Hepatocyte (in vitro differentiated cells): ENCODE measurements around the gene PRPF31. TPM values are rescaled to one million over a fixed set of nuclear protein-coding genes. Genes with fewer than 3 reads are reported as not detected.

Experiments
- DNase-seq: peaks from one replicate; pipeline ENCODE4 v3.0.0-alpha.2; 2016; ENCODE audit warnings: low spot score
- H2AFZ ChIP-seq: fragments of 200-600 bp; sonication (generic); 2 replicates; pipeline ENCODE4 v1.6.0; 2016; ENCODE audit warnings: antibody characterized with exemption, mild to moderate bottlenecking
- H3K27ac ChIP-seq: fragments of 200-600 bp; sonication (generic); 2 replicates; pipeline ENCODE4 v1.5.1; 2016; ENCODE audit warnings: mild to moderate bottlenecking
- H3K27me3 ChIP-seq: fragments of 200-600 bp; sonication (generic); 2 replicates; pipeline ENCODE4 v1.6.1; 2016
- H3K36me3 ChIP-seq: fragments of 200-600 bp; sonication (generic); replicated peaks from 2 replicates; pipeline ENCODE4 v1.5.1; 2016; ENCODE audit warnings: low read depth; ENCODE audit not compliant: insufficient read depth
- H3K4me1 ChIP-seq: fragments of 200-600 bp; sonication (generic); 2 replicates; pipeline ENCODE4 v1.5.1; 2016; ENCODE audit warnings: mild to moderate bottlenecking, moderate library complexity; ENCODE audit not compliant: insufficient read depth
- H3K4me2 ChIP-seq: fragments of 200-600 bp; sonication (generic); 2 replicates; pipeline ENCODE4 v1.6.0; 2016
- H3K4me3 ChIP-seq: fragments of 200-600 bp; sonication (generic); 2 replicates; pipeline ENCODE4 v1.5.1; 2016; ENCODE audit warnings: mild to moderate bottlenecking
- H3K79me2 ChIP-seq: fragments of 200-600 bp; sonication (generic); 2 replicates; pipeline ENCODE4 v1.6.0; 2017; ENCODE audit warnings: mild to moderate bottlenecking
- H3K9me2 ChIP-seq: fragments of 200-600 bp; sonication (generic); replicated peaks from 2 replicates; pipeline ENCODE4 v1.6.0; 2017; ENCODE audit warnings: mild to moderate bottlenecking; ENCODE audit not compliant: insufficient read depth
- H3K9me3 ChIP-seq: fragments of 200-600 bp; sonication (generic); 2 replicates; pipeline ENCODE4 v1.5.1; 2016; ENCODE audit warnings: low read depth, mild to moderate bottlenecking
- H4K20me1 ChIP-seq: fragments of 200-600 bp; sonication (generic); 2 replicates; pipeline ENCODE4 v1.6.0; 2016; ENCODE audit warnings: mild to moderate bottlenecking; ENCODE audit not compliant: insufficient read depth, poor library complexity, severe bottlenecking
- EZH2 ChIP-seq: fragments of 200-600 bp; sonication (generic); IDR thresholded peaks from 2 replicates; pipeline ENCODE4 v1.6.1; 2016; ENCODE audit warnings: antibody characterized with exemption, mild to moderate bottlenecking, borderline replicate concordance
- EZH2phosphoT487 ChIP-seq: fragments of 200-600 bp; sonication (generic); IDR thresholded peaks from one replicate; pipeline ENCODE4 v1.6.1; 2018; ENCODE audit warnings: antibody characterized with exemption, mild to moderate bottlenecking, low read depth, moderate library complexity; ENCODE audit not compliant: unreplicated experiment, severe bottlenecking
- WGBS: methylation state at CpG from one replicate; pipeline ENCODE4 v1.1.6; 2016; ENCODE audit warnings: low lambda C conversion rate; ENCODE audit errors: missing lambda C conversion rate; 5-methylcytosine and 5-hydroxymethylcytosine counted together
- polyA plus RNA-seq: library from polyadenylated mRNA; unstranded; fragments of >200 nt; fragmentation: Nextera tagmentation; extraction: Ambion mirVana; gene quantifications from 2 replicates; pipeline ENCODE4 v1.2.1, GENCODE V29; 2016
- total RNA-seq: library from RNA; depleted of rRNA; stranded (reverse); fragments of >200 nt; gene quantifications from 2 replicates; pipeline ENCODE4 v1.2.3, GENCODE V29; 2014
- TF ChIP-seq, protein P1 (sequence below): fragments of 200-600 bp; sonication (generic); IDR thresholded peaks from 2 replicates; pipeline ENCODE4 v1.5.1; 2016; ENCODE audit warnings: antibody characterized with exemption, mild to moderate bottlenecking; ENCODE audit not compliant: poor library complexity

Gene PRPF31
- total and polyA plus RNA-seq, 2 experiments from 2014 or later, result 59.7 to 77.6 TPM

- H3K27me3 ChIP-seq, result no peaks in the 10 kb centered on the region
- no peaks in the 10 kb centered on the region for H3K4me1 ChIP-seq
- no peak overlapping the region for H3K27ac ChIP-seq
- no peak overlapping the region for H3K4me3 ChIP-seq
- H3K4me2 ChIP-seq, result no peak overlapping the region
- no peak overlapping the region for H2AFZ ChIP-seq
- WGBS, result 91% methylated on average over 12 of the region's 12 CpGs
- no peaks in the 10 kb centered on the region for H3K9me3 ChIP-seq
- H3K9me2 ChIP-seq, result no peaks in the 10 kb centered on the region
- no peak for DNase-seq
- H3K36me3 ChIP-seq, result no peaks in the 10 kb centered on the region
- TF ChIP-seq EZH2 (no peak), EZH2phosphoT487 (no peak)
- TF ChIP-seq, protein P1, sequence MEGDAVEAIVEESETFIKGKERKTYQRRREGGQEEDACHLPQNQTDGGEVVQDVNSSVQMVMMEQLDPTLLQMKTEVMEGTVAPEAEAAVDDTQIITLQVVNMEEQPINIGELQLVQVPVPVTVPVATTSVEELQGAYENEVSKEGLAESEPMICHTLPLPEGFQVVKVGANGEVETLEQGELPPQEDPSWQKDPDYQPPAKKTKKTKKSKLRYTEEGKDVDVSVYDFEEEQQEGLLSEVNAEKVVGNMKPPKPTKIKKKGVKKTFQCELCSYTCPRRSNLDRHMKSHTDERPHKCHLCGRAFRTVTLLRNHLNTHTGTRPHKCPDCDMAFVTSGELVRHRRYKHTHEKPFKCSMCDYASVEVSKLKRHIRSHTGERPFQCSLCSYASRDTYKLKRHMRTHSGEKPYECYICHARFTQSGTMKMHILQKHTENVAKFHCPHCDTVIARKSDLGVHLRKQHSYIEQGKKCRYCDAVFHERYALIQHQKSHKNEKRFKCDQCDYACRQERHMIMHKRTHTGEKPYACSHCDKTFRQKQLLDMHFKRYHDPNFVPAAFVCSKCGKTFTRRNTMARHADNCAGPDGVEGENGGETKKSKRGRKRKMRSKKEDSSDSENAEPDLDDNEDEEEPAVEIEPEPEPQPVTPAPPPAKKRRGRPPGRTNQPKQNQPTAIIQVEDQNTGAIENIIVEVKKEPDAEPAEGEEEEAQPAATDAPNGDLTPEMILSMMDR, result no peak
- H4K20me1 ChIP-seq, result no peaks in the 10 kb centered on the region
- no peaks in the 10 kb centered on the region for H3K79me2 ChIP-seq
These were observed 36.7 kb downstream of the PRPF31 start for GRCh38 chr19:54152267-54152666.

- no peak overlapping the region for H3K27ac ChIP-seq
- 97% methylated on average over 5 of the region's 25 CpGs for WGBS
These were observed 37.4 kb downstream of the PRPF31 start for GRCh38 chr19:54152878-54153524.

GRCh38 chr19:54153731-54154326 is 38.3 kb downstream of the PRPF31 start:
- WGBS, result 89% methylated on average over 10 of the region's 10 CpGs
- no peak overlapping the region for H3K4me3 ChIP-seq
- no peaks in the 10 kb centered on the region for H3K27me3 ChIP-seq
- peaks cover 11% of the 10 kb centered on the region for H3K79me2 ChIP-seq
- TF ChIP-seq EZH2 (no peak), EZH2phosphoT487 (no peak)
- TF ChIP-seq, protein P1, result no peak
- no peaks in the 10 kb centered on the region for H3K9me2 ChIP-seq
- peaks cover 6% of the 10 kb centered on the region for H3K4me1 ChIP-seq
- H3K4me2 ChIP-seq, result no peak overlapping the region
- H3K9me3 ChIP-seq, result no peaks in the 10 kb centered on the region
- no peaks in the 10 kb centered on the region for H3K36me3 ChIP-seq
- H2AFZ ChIP-seq, result no peak overlapping the region
- DNase-seq, result no peak
- H4K20me1 ChIP-seq, result no peaks in the 10 kb centered on the region
- H3K27ac ChIP-seq, result no peak overlapping the region

More at GRCh38 chr19:54152878-54153524, 37.4 kb downstream of the PRPF31 start:
- DNase-seq, result no peak
- Histone ChIP-seq H3K4me1 (no peaks in the 10 kb centered on the region), H3K9me3 (no peaks in the 10 kb centered on the region), H3K36me3 (no peaks in the 10 kb centered on the region), H4K20me1 (no peaks in the 10 kb centered on the region), H3K9me2 (no peaks in the 10 kb centered on the region), H2AFZ (no peak overlapping the region), H3K27me3 (no peaks in the 10 kb centered on the region), H3K4me2 (no peak overlapping the region), H3K79me2 (peaks cover 3% of the 10 kb centered on the region), H3K4me3 (no peak overlapping the region)
- TF ChIP-seq, protein P1, result no peak
- TF ChIP-seq EZH2phosphoT487 (no peak), EZH2 (no peak)
